GM18508 (cell line): ENCODE results near the gene ITIH6.
"Not testable (repeated sequence)": the region's sequence is repeated elsewhere in the genome, so short reads cannot be mapped to it uniquely, and the experiment has no call there.

ENCODE experiments used
- ATAC-seq: cut with Tn5 transposase; IDR thresholded peaks from one replicate; pipeline ENCODE4 v1.9.1; 2021; ENCODE audit warnings: moderate number of reproducible peaks; ENCODE audit not compliant: insufficient read depth, unreplicated experiment

Gene ITIH6

DNA sequence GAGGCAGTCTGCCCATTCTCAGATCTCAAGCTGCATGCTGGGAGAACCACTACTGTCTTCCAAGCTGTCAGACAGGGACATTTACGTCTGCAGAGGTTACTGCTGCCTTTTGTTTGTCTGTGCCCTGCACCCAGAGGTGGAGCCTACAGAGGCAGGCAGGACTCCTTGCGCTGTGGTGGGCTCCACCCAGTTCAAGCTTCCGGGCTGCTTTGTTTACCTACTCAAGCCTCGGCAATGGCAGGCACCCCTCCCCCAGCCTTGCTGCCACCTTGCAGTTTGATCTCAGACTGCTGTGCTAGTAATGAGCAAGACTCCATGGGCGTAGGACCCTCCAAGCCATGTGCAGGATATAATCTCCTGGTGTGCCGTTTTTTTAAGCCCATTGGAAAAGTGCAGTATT lies 59.5 kb downstream of the ITIH6 start:
- not testable (repeated sequence) for ATAC-seq

DNA sequence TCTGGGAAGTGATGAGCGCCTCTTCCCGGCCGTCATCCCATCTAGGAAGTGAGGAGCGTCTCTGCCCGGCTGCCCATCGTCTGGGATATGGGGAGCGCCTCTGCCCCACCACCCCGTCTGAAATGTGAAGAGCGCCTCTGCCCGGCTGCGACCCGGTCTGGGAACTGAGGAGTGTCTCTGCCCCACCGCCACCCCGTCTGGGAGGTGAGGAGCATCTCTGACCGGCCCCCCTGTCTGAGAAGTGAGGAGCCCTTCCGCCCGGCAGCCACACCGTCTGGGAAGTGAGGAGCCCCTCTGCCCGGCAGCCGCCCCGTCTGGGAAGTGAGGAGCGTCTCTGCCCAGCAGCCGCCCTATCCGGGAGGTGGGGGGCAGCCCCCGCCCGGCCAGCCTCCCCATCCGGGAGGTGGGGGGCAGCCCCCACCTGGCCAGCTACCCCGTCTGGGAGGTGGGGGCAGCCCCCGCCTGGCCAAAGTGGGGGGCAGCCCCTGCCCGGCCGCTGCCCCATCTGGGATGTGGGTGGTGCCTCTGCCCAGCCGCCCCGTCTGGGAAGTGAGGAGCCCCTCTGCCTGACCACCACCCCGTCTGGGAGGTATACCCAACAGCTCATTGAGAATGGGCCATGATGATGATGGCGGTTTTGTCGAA lies 61.6 kb downstream of the ITIH6 start:
- not testable (repeated sequence) for ATAC-seq

DNA sequence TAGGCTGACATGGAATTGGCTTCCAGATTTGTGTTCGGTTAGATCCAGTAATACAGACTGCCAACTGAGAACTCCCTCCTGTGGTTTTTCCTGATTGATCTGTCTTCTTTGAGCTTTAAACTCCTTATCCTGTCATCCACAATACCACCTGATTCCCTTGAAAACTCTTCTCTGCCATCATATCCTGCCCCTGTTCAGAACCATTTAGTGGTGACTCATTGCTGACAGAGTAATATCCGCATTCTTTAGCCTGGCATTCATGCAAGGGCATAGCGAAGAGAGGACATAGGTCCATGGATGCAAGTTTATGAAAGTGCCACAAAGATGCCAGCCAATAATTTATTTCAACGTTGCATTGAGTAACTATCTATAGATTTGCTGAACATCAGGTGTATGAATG lies 76.6 kb downstream of the ITIH6 start:
- no peak for ATAC-seq

DNA sequence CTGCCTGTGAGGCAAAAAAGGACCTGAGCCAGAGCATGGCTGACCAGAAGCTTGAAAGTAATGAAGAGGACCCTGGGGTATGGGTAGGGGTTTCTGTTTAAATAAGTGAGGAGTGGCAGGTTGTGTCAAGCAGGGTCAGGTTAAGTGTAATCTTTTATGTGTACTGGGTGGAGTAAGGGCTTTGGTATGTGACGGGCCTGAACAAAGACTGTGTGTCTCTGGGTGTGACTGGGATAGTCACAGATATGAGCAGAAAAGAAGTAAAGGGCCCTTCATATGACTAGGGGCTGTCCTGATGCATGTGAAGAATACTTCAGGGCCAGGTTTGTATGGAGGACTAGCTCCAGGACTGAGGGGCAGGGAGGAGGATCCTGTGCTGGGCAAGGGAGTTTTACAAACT lies 82.4 kb downstream of the ITIH6 start:
- no peak for ATAC-seq

DNA sequence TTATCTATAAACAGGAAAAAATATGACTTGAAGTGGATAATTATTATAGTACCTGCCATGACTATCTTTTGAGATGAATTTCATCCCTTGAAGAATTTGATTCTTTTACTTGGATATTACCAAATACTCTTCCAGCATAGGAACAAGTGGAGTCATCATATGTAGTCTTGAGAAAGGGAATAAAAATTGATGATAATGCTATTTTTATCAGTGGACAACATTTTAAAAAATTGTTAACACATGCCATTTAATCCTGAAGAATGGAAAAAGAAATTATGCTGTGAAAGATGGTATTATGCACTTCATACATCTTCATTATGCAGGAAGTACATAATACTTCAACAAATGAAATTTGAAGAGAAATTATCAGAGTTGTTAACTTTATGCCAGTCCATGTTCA lies 83.6 kb downstream of the ITIH6 start:
- ATAC-seq: no peak

DNA sequence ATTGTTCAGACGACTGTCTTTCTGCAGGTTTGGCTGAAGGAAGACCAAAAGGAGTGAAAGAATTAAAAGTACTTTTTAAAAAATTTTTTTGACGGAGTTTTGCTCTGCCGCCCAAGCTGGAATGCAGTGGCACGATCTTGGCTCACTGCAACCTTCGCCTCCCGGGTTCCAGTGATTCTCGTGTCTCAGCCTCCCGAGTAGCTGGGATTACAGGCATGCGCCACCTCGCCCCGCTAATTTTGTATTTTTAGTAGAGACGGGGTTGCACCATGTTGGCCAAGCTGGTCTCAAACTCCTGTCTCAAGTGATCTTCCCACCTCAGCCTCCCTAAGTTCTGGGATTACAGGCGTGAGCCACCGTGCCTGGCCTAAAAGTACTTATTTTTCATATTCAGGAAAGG lies 86.3 kb downstream of the ITIH6 start:
- no peak for ATAC-seq

DNA sequence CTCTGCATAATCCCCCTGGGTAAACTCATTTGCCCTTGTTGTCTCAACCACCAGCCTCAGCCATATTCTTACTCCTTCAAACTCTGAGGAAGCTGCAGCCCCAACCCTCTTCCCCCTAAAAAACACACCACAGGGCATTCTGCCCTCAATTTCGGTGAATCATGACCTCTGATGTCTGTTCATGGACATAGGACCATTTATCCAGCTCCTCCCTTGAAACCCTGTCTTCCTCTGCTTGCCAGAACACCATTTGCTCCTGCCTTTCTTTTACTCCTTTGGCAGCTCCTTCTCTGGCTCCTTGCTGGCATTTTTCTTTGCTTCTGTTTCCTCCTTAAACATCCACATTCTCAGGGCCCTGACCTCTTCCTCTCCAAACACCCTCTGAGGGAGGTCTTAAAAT lies 87.1 kb downstream of the ITIH6 start:
- ATAC-seq: no peak

DNA sequence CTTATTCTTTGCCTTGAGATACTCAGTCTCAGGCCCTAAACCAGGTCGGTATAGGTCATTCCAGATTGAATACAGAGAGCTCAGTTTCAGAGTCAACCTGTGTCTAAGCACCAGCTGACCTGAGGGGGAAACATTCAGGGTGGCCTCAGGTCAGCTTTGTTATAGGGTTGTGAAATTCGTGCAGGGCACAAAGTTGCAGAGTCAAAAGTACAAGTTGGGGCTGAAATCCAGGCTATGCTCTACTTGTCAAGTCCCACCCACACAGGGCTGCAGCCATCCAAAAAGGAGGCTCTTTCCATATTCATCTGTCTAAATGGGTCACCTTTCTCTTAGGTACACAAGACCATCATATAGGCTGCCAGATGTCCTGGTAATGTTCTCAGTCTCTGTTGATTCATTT lies 89.7 kb downstream of the ITIH6 start:
- ATAC-seq: no peak
